Right lobe of liver (tissue), 6 donors: ENCODE data around the gene SLC35F4. TPM values are rescaled to one million over a fixed set of nuclear protein-coding genes. Genes with fewer than 3 reads are reported as not detected.

Source experiments
- ATAC-seq, 4 donors: fragments of 200-7000 bp; cut with Tn5 transposase; one replicate each; pipeline ENCODE4 v1.9.1; 2020; ENCODE audit warnings: mild to moderate bottlenecking in 4 of 4, moderate library complexity in 4 of 4
- DNase-seq, 3 donors: peaks; one replicate each; pipeline ENCODE4 v3.0.0-alpha.2; 2020
- H3K27ac ChIP-seq, 3 donors: fragments of 200-600 bp; one replicate each; pipeline ENCODE4 v1.8.0; 2022
- H3K27me3 ChIP-seq, 2 donors: fragments of 200-600 bp; one replicate each; pipeline ENCODE4 v1.8.0; 2022
- H3K36me3 ChIP-seq, 4 donors: fragments of 200-600 bp; sonication (generic) in 1 of 4; one replicate each; pipeline versions ENCODE4 v1.5.1 to v1.8.0; 2017 to 2022; ENCODE audit warnings: control low read depth in 1 of 4
- H3K4me1 ChIP-seq, 4 donors: fragments of 200-600 bp; sonication (generic) in 1 of 4; one replicate each; pipeline versions ENCODE4 v1.5.1 to v1.8.0; 2017 to 2022; ENCODE audit warnings: control low read depth in 1 of 4
- H3K4me3 ChIP-seq, 3 donors: fragments of 200-600 bp; one replicate each; pipeline ENCODE4 v1.8.0; 2022
- H3K9me3 ChIP-seq, 4 donors: fragments of 200-600 bp; sonication (generic) in 1 of 4; one replicate each; pipeline versions ENCODE4 v1.5.1 to v1.8.0; 2017 to 2022; ENCODE audit warnings: control low read depth in 1 of 4
- CTCF ChIP-seq, 4 donors: fragments of 200-600 bp in 3 of 4; fragments of 450-650 bp in 1 of 4; IDR thresholded peaks; one replicate each; pipeline versions ENCODE4 v1.5.1 to v1.8.0; 2016 to 2022; ENCODE audit warnings: antibody characterized with exemption in 4 of 4, mild to moderate bottlenecking in 2 of 4
- POLR2A ChIP-seq: fragments of 450-650 bp; IDR thresholded peaks from one replicate; pipeline ENCODE4 v1.6.1; 2017; ENCODE audit warnings: antibody characterized with exemption, mild to moderate bottlenecking
- WGBS: methylation state at CpG from one replicate; pipeline ENCODE4 v1.1.6; 2018; ENCODE audit warnings: low coverage, low lambda C conversion rate; ENCODE audit not compliant: insufficient coverage; ENCODE audit errors: missing lambda C conversion rate; 5-methylcytosine and 5-hydroxymethylcytosine counted together
- intact Hi-C, 2 donors: fragments of 100-400 bp; cut with DNase I; formaldehyde crosslinking; loops; one replicate each; pipeline versions ENCODE4 v1.11.2 to v1.14.1; 2022
- total RNA-seq, 6 experiments: library from RNA; depleted of rRNA in 2 of 6; stranded (reverse); fragments of >200 nt in 2 of 6; fragmentation: NEBNext Ultra II Directional in 3 of 6; extraction: Animal tissue kit (Norgen Biotek cat#: 25700) in 3 of 6; gene quantifications; one replicate each; pipeline versions ENCODE4 v1.1.0 to v1.2.4, GENCODE V29; 2016 to 2023
- donor health status: DM: no; HTN: yes; CAD: no.
- donor health status: DM: no; HTN: no; CAD: no.
- donor health status: DM: no; HTN: no; CAD: no.
- donor health status: DM: no; HTN: yes; CAD: no.
- donor health status: DM: no; HTN: yes; CAD: no.

SLC35F4 gene
- total RNA-seq, 6 experiments from 2014 or later, result not detected

- no peak for DNase-seq
- TF ChIP-seq CTCF (IDR thresholded peaks at IDR 0.05), result no peak
- no peaks in the 10 kb centered on the region for H3K27me3 ChIP-seq
- no peaks in the 10 kb centered on the region for H3K36me3 ChIP-seq
- H3K4me3 ChIP-seq, result no peak overlapping the region
- H3K4me1 ChIP-seq, result no peaks in the 10 kb centered on the region
- ATAC-seq, result no peak
- no peaks in the 10 kb centered on the region for H3K9me3 ChIP-seq
- intact Hi-C loops, result no loop called here
- H3K27ac ChIP-seq, result no peak overlapping the region
Observed at GRCh38 chr14:57652769-57653168, 213.1 kb downstream of the SLC35F4 start.

- TF ChIP-seq POLR2A, result no peak
- no peak for TF ChIP-seq CTCF (IDR thresholded peaks at IDR 0.05)
- ATAC-seq, result no peak
- no peak overlapping the region for H3K27ac ChIP-seq
- no peaks in the 10 kb centered on the region for H3K27me3 ChIP-seq
- no peaks in the 10 kb centered on the region for H3K4me1 ChIP-seq
- no peaks in the 10 kb centered on the region for H3K36me3 ChIP-seq
- H3K4me3 ChIP-seq, result no peak overlapping the region
- intact Hi-C loops, result no loop called here
- 24% methylated on average over 1 of the region's 1 CpG for WGBS
- H3K9me3 ChIP-seq, result no peaks in the 10 kb centered on the region
- no peak for DNase-seq
Observed at GRCh38 chr14:57641776-57642175, 224.1 kb downstream of the SLC35F4 start.

GRCh38 chr14:57640036-57640435 is 225.9 kb downstream of the SLC35F4 start:
- TF ChIP-seq POLR2A (no peak), CTCF (IDR thresholded peaks at IDR 0.05) (no peak)
- ATAC-seq, result no peak
- Histone ChIP-seq H3K4me3 (no peak overlapping the region), H3K9me3 (no peaks in the 10 kb centered on the region), H3K4me1 (no peaks in the 10 kb centered on the region), H3K36me3 (no peaks in the 10 kb centered on the region), H3K27me3 (no peaks in the 10 kb centered on the region), H3K27ac (no peak overlapping the region)
- intact Hi-C loops, result no loop called here
- no peak for DNase-seq

- ATAC-seq, result no peak
- DNase-seq, result no peak
- H3K27me3 ChIP-seq, result no peaks in the 10 kb centered on the region
- intact Hi-C loops, result no loop called here
- no peaks in the 10 kb centered on the region for H3K4me1 ChIP-seq
- no peaks in the 10 kb centered on the region for H3K36me3 ChIP-seq
- H3K4me3 ChIP-seq, result no peak overlapping the region
- TF ChIP-seq CTCF (IDR thresholded peaks at IDR 0.05) (no peak), POLR2A (no peak)
- WGBS, result 63% methylated on average over 4 of the region's 4 CpGs
- no peak overlapping the region for H3K27ac ChIP-seq
- H3K9me3 ChIP-seq, result no peaks in the 10 kb centered on the region
Observed at GRCh38 chr14:57637901-57638300, 228.0 kb downstream of the SLC35F4 start.

GRCh38 chr14:57634335-57634734 is 231.6 kb downstream of the SLC35F4 start:
- DNase-seq, result no peak
- TF ChIP-seq CTCF (IDR thresholded peaks at IDR 0.05) (no peak), POLR2A (no peak)
- no peaks in the 10 kb centered on the region for H3K4me1 ChIP-seq
- no peaks in the 10 kb centered on the region for H3K9me3 ChIP-seq
- H3K4me3 ChIP-seq, result no peak overlapping the region
- no peak for ATAC-seq
- no peaks in the 10 kb centered on the region for H3K27me3 ChIP-seq
- H3K27ac ChIP-seq, result no peak overlapping the region
- 34% methylated on average over 2 of the region's 2 CpGs for WGBS
- no peaks in the 10 kb centered on the region for H3K36me3 ChIP-seq
- intact Hi-C loops, result no loop called here
